GM12875 (cell line): Measurements from ENCODE around the gene NSD2.

Experiments used
- H3K4me3 ChIP-seq: one replicate; pipeline ENCODE4 v1.5.1; 2011; ENCODE audit warnings: low read depth, low read length, control low read depth
- CTCF ChIP-seq: IDR thresholded peaks from 2 replicates; pipeline ENCODE4 v1.5.1; 2011; ENCODE audit warnings: low read depth, mild to moderate bottlenecking, control low read depth, inconsistent platforms, low read length, moderate library complexity, borderline replicate concordance; ENCODE audit not compliant: insufficient read depth

NSD2 gene

GRCh38 chr4:1826531-1827350, 44.5 kb upstream of the NSD2 start:
- no peak overlapping the region for H3K4me3 ChIP-seq
- TF ChIP-seq CTCF: no peak

- no peak overlapping the region for H3K4me3 ChIP-seq
- no peak for TF ChIP-seq CTCF
Measured at GRCh38 chr4:1830234-1830633, 41.0 kb upstream of the NSD2 start.

GRCh38 chr4:1830642-1831228, 40.5 kb upstream of the NSD2 start:
- TF ChIP-seq CTCF: no peak
- no peak overlapping the region for H3K4me3 ChIP-seq

- no peak overlapping the region for H3K4me3 ChIP-seq
- TF ChIP-seq CTCF: no peak
Measured at GRCh38 chr4:1831331-1831730, 39.9 kb upstream of the NSD2 start.

- H3K4me3 ChIP-seq: no peak overlapping the region
- TF ChIP-seq CTCF: no peak
Measured at GRCh38 chr4:1832690-1833089, 38.5 kb upstream of the NSD2 start.

GRCh38 chr4:1833307-1834046, 37.7 kb upstream of the NSD2 start:
- no peak overlapping the region for H3K4me3 ChIP-seq

More at GRCh38 chr4:1833307-1834046, 37.7 kb upstream of the NSD2 start:
- no peak for TF ChIP-seq CTCF
